ENCODE results near the gene GOLPH3L.

Gene GOLPH3L

DNA sequence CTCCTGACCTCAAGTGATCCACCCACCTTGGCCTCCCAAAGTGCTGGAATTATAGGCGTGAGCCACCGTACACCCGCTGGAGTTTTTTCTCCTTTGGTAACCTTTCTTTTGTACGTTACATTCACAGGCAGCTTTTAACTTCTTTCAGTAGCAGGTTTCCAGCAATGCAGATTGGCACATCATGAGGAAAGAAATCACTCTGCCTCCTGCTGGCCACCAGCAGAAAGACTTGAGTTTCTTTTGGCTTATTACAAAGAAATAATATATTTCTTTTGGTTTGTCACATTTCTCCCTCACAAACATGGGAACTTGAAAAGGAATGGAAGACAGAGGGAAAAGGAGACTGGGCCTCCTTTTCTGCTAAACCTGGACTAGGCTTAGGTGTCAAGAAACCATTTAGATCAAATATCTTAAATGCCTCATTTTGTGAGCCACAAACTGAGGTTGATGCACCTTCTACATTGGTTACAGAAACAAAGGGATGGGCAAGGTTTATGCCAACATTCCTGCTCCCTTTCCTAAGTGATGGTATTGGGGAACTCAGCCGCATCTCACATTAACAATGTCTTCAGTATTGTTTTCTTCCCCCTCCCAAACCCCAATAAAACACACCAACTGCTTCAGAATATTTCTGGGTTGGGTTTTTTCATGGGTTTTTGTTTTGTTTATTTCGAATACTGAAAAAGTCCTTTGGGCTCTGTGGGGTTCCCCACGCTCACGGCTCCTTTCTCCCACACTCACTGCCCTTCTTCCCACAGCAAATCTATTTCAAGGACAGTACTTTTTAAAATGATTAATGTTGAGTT, 75.3 kb downstream of the GOLPH3L start:
- Histone ChIP-seq H3K27me3 (ENCODE audit: insufficient read depth, low read length, poor library complexity, severe bottlenecking) (no peaks in the 10 kb centered on the region), H4K20me1 (ENCODE audit: insufficient read depth, low read length, poor library complexity, severe bottlenecking) (peaks cover 10% of the 10 kb centered on the region), H3K36me3 (ENCODE audit: insufficient read depth, low read length) (peaks cover 47% of the 10 kb centered on the region; the same call in 1 of the 2 replicates), H3F3A (ENCODE audit: low read depth) (0 out of 2 replicates have a peak, but pooled peaks cover 3% of the 10 kb centered on the region), H3K4me3 (ENCODE audit: low read length, poor library complexity, severe bottlenecking) (no peak overlapping the region), H2AFZ (ENCODE audit: low read length) (no peak overlapping the region), H3K4me1 (ENCODE audit: insufficient read depth, low read length, poor library complexity, severe bottlenecking) (peaks cover 6% of the 10 kb centered on the region), H3K79me2 (ENCODE audit: insufficient read depth, low read length) (peaks cover 12% of the 10 kb centered on the region), H3K9me3 (ENCODE audit: insufficient read depth, low read depth, low read length) (no peaks in the 10 kb centered on the region), H3K9ac (ENCODE audit: low read depth, low read length, poor library complexity, severe bottlenecking) (no peak overlapping the region), H3K9me2 (replicated peaks; ENCODE audit: low read depth, low read length) (no peaks in the 10 kb centered on the region), H3K4me2 (ENCODE audit: low read depth, low read length, poor library complexity, severe bottlenecking) (no peak overlapping the region)
- TF ChIP-seq, protein P1, sequence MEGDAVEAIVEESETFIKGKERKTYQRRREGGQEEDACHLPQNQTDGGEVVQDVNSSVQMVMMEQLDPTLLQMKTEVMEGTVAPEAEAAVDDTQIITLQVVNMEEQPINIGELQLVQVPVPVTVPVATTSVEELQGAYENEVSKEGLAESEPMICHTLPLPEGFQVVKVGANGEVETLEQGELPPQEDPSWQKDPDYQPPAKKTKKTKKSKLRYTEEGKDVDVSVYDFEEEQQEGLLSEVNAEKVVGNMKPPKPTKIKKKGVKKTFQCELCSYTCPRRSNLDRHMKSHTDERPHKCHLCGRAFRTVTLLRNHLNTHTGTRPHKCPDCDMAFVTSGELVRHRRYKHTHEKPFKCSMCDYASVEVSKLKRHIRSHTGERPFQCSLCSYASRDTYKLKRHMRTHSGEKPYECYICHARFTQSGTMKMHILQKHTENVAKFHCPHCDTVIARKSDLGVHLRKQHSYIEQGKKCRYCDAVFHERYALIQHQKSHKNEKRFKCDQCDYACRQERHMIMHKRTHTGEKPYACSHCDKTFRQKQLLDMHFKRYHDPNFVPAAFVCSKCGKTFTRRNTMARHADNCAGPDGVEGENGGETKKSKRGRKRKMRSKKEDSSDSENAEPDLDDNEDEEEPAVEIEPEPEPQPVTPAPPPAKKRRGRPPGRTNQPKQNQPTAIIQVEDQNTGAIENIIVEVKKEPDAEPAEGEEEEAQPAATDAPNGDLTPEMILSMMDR (conservative IDR thresholded peaks at IDR 0.05; ENCODE audit: low read length) = peak; percentile 75
- no peak for TF ChIP-seq EZH2phosphoT487 (IDR thresholded peaks at IDR 0.05; ENCODE audit: borderline replicate concordance)

DNA sequence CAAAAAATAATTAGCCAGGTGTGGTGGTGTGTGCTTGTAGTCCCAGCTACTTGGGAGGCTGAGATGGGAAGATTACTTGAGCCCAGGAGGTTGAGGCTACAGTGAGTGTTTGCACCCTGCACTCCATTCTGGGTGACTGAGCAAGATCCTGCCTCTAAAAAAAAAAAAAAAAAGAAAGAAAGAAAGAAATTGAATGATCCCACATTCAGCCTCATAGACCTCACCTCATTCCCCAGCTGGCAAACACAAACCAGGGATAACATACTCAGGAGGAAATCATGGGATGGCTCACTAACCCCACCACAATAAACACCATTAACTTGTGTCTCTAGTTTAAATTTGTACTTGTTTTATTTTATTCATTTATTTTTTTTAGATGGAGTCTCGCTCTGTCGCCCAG, 76.0 kb downstream of the GOLPH3L start:
- TF ChIP-seq, protein P1 (conservative IDR thresholded peaks at IDR 0.05; ENCODE audit: low read length) = no peak
- TF ChIP-seq EZH2phosphoT487 (IDR thresholded peaks at IDR 0.05; ENCODE audit: borderline replicate concordance) = no peak
- 0 out of 2 replicates have a peak, but pooled peaks cover 3% of the 10 kb centered on the region for H3F3A ChIP-seq (ENCODE audit: low read depth)
- peaks cover 9% of the 10 kb centered on the region for H3K4me1 ChIP-seq (ENCODE audit: insufficient read depth, low read length, poor library complexity, severe bottlenecking)
- H3K9me3 ChIP-seq (ENCODE audit: insufficient read depth, low read depth, low read length) = no peaks in the 10 kb centered on the region
- no peaks in the 10 kb centered on the region for H3K9me2 ChIP-seq (replicated peaks; ENCODE audit: low read depth, low read length)
- no peaks in the 10 kb centered on the region for H3K27me3 ChIP-seq (ENCODE audit: insufficient read depth, low read length, poor library complexity, severe bottlenecking)
- H3K4me3 ChIP-seq (ENCODE audit: low read length, poor library complexity, severe bottlenecking) = no peak overlapping the region
- peaks cover 41% of the 10 kb centered on the region; the same call in 1 of the 2 replicates for H3K36me3 ChIP-seq (ENCODE audit: insufficient read depth, low read length)
- H4K20me1 ChIP-seq (ENCODE audit: insufficient read depth, low read length, poor library complexity, severe bottlenecking) = peaks cover 10% of the 10 kb centered on the region
- H3K4me2 ChIP-seq (ENCODE audit: low read depth, low read length, poor library complexity, severe bottlenecking) = no peak overlapping the region
- H3K79me2 ChIP-seq (ENCODE audit: insufficient read depth, low read length) = peaks cover 4% of the 10 kb centered on the region; the same call in 1 of the 2 replicates
- no peak overlapping the region for H3K9ac ChIP-seq (ENCODE audit: low read depth, low read length, poor library complexity, severe bottlenecking)
- H2AFZ ChIP-seq (ENCODE audit: low read length) = no peak overlapping the region

DNA sequence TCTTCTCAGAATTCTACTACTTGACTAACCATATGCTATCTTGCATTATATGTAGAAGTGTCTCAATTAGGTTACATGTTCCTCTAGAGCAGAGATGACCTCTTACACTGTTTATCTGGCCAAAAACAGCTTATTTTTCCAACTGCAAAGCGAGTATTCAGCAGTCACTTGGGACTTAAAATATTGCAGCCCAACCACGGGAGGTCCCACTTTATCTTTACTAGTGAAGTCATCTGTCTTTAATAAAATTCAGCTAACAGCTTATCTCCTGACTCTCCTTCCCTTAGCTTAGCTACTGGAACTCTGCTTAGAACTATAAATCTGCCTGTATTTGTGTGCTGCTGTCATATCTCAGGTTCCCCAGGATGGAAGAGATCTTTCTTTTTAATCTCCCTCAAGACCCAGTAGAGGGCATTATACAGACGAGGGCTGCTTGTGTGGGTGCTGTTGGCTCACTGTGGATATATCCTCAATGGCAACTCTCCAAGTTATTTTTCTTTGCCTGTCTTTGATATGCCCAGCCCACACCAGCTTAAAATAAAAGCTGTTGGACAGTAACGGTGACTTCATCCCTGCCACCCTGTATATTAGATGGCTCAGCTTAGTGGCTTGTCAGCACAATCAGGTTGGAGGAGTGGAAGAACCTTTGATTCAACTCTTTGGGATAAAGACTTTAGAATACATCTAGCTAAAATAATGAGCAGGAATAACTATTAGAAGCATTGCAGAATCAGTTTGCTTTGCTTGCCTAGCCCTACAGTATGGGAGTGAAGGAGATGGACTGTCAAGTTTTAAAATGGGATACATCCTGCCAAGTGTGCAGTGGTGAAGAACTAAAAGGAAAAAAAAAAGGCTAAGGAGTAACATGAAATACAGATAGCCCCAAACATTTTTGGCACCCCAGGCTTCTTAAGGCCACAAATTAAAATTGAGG, 77.1 kb downstream of the GOLPH3L start:
- H3K79me2 ChIP-seq (ENCODE audit: insufficient read depth, low read length) = no peaks in the 10 kb centered on the region
- peaks cover 19% of the 10 kb centered on the region for H3K4me1 ChIP-seq (ENCODE audit: insufficient read depth, low read length, poor library complexity, severe bottlenecking)
- no peaks in the 10 kb centered on the region for H3K9me2 ChIP-seq (replicated peaks; ENCODE audit: low read depth, low read length)
- no peak overlapping the region for H3K4me3 ChIP-seq (ENCODE audit: low read length, poor library complexity, severe bottlenecking)
- no peak for TF ChIP-seq EZH2phosphoT487 (IDR thresholded peaks at IDR 0.05; ENCODE audit: borderline replicate concordance)
- TF ChIP-seq, protein P1 (conservative IDR thresholded peaks at IDR 0.05; ENCODE audit: low read length) = peak; percentile 52
- 0 out of 2 replicates have a peak, but pooled peaks cover 3% of the 10 kb centered on the region for H3F3A ChIP-seq (ENCODE audit: low read depth)
- no peak overlapping the region for H2AFZ ChIP-seq (ENCODE audit: low read length)
- no peaks in the 10 kb centered on the region for H3K27me3 ChIP-seq (ENCODE audit: insufficient read depth, low read length, poor library complexity, severe bottlenecking)
- no peak overlapping the region for H3K4me2 ChIP-seq (ENCODE audit: low read depth, low read length, poor library complexity, severe bottlenecking)
- H4K20me1 ChIP-seq (ENCODE audit: insufficient read depth, low read length, poor library complexity, severe bottlenecking) = peaks cover 10% of the 10 kb centered on the region
- H3K9ac ChIP-seq (ENCODE audit: low read depth, low read length, poor library complexity, severe bottlenecking) = no peak overlapping the region
- no peaks in the 10 kb centered on the region for H3K9me3 ChIP-seq (ENCODE audit: insufficient read depth, low read depth, low read length)
- H3K36me3 ChIP-seq (ENCODE audit: insufficient read depth, low read length) = peaks cover 32% of the 10 kb centered on the region; the same call in 1 of the 2 replicates
